Neural cell (in vitro differentiated cells): Measurements from ENCODE around the gene PARP1. TPM values are rescaled to one million over a fixed set of nuclear protein-coding genes. Genes with fewer than 3 reads are reported as not detected.

Experiments used
- H2AFZ ChIP-seq: fragments of 200-600, 300-800 bp; sonication (generic), shearing (Covaris generic); 2 replicates; pipeline ENCODE4 v1.6.0; 2014; ENCODE audit warnings: low read depth, mild to moderate bottlenecking, antibody characterized with exemption, low read length, moderate library complexity
- H3F3A ChIP-seq: fragments of 200-600 bp; shearing (Covaris generic); 2 replicates; pipeline ENCODE4 v1.6.1; 2016; ENCODE audit warnings: mild to moderate bottlenecking, moderate library complexity, mixed read lengths, antibody characterized with exemption, low read length; ENCODE audit not compliant: insufficient read depth, poor library complexity, severe bottlenecking
- H3K27ac ChIP-seq: fragments of 200-600, 300-800 bp; sonication (generic), shearing (Covaris generic); 2 replicates; pipeline ENCODE4 v1.5.1; 2014; ENCODE audit warnings: mild to moderate bottlenecking, low read length, moderate library complexity
- H3K27me3 ChIP-seq: fragments of 300-800, 200-600 bp; sonication (generic), shearing (Covaris generic); 2 replicates; pipeline ENCODE4 v1.6.0; 2014; ENCODE audit warnings: mild to moderate bottlenecking, low read depth, low read length, moderate library complexity; ENCODE audit not compliant: insufficient read depth
- H3K36me3 ChIP-seq: fragments of 300-800, 200-600 bp; sonication (generic), shearing (Covaris generic); 2 replicates; pipeline ENCODE4 v1.5.1; 2014; ENCODE audit warnings: mild to moderate bottlenecking, antibody characterized with exemption, low read length, moderate library complexity; ENCODE audit not compliant: insufficient read depth
- H3K4me2 ChIP-seq: fragments of 300-800, 200-600 bp; sonication (generic), shearing (Covaris generic); 2 replicates; pipeline ENCODE4 v1.6.0; 2014; ENCODE audit warnings: mild to moderate bottlenecking, low read length
- H3K4me3 ChIP-seq: fragments of 300-800, 200-600 bp; sonication (generic), shearing (Covaris generic); 2 replicates; pipeline ENCODE4 v1.5.1; 2014; ENCODE audit warnings: mild to moderate bottlenecking, low read length, moderate library complexity
- H3K79me2 ChIP-seq: fragments of 200-600 bp; shearing (Covaris generic); replicated peaks from 2 replicates; pipeline ENCODE4 v1.6.0; 2014; ENCODE audit warnings: mild to moderate bottlenecking, low read length, moderate library complexity; ENCODE audit not compliant: insufficient read depth
- H3K9ac ChIP-seq: fragments of 300-800, 200-600 bp; sonication (generic), shearing (Covaris generic); 2 replicates; pipeline ENCODE4 v1.6.1; 2016; ENCODE audit warnings: mild to moderate bottlenecking, low read length, mixed read lengths
- H3K9me2 ChIP-seq: fragments of 200-600 bp; shearing (Covaris generic); 2 replicates; pipeline ENCODE4 v1.6.1; 2016; ENCODE audit warnings: mild to moderate bottlenecking, low read length, mixed read lengths; ENCODE audit not compliant: insufficient read depth
- H3K9me3 ChIP-seq: fragments of 200-600, 300-800 bp; sonication (generic), shearing (Covaris generic); 2 replicates; pipeline ENCODE4 v1.6.1; 2016; ENCODE audit warnings: mild to moderate bottlenecking, mixed run types, low read length, moderate library complexity, mixed read lengths
- H4K20me1 ChIP-seq: fragments of 200-600 bp; shearing (Covaris generic); 2 replicates; pipeline ENCODE4 v1.6.1; 2016; ENCODE audit warnings: mild to moderate bottlenecking, mixed run types; ENCODE audit not compliant: insufficient read depth
- EP300 ChIP-seq: fragments of 450-650 bp; conservative IDR thresholded peaks from 2 replicates; pipeline ENCODE4 v1.6.1; 2014; ENCODE audit warnings: antibody characterized with exemption, mild to moderate bottlenecking, moderate library complexity; ENCODE audit not compliant: poor library complexity, severe bottlenecking
- EZH2 ChIP-seq: fragments of 200-600, 300-800 bp; shearing (Covaris generic), sonication (generic); IDR thresholded peaks from 2 replicates; pipeline ENCODE4 v1.6.1; 2014; ENCODE audit warnings: antibody characterized with exemption, low read length, borderline replicate concordance, mild to moderate bottlenecking; ENCODE audit not compliant: insufficient read depth, poor library complexity, severe bottlenecking
- MXI1 ChIP-seq: fragments of 450-650 bp; conservative IDR thresholded peaks from 2 replicates; pipeline ENCODE4 v1.6.1; 2014; ENCODE audit warnings: antibody characterized with exemption, mild to moderate bottlenecking; ENCODE audit not compliant: poor library complexity, severe bottlenecking
- POLR2AphosphoS5 ChIP-seq: IDR thresholded peaks from 2 replicates; pipeline ENCODE4 v1.6.1; 2012
- RAD21 ChIP-seq: fragments of 450-650 bp; conservative IDR thresholded peaks from 2 replicates; pipeline ENCODE4 v1.6.1; 2014; ENCODE audit warnings: antibody characterized with exemption, mild to moderate bottlenecking, moderate library complexity
- SMC3 ChIP-seq: fragments of 450-650 bp; conservative IDR thresholded peaks from 2 replicates; pipeline ENCODE4 v1.6.1; 2014; ENCODE audit warnings: antibody characterized with exemption, mild to moderate bottlenecking, moderate library complexity; ENCODE audit not compliant: poor library complexity
- TAF1 ChIP-seq: IDR thresholded peaks from 2 replicates; pipeline ENCODE4 v1.6.1; 2012; ENCODE audit warnings: low read depth
- polyA plus RNA-seq: library from polyadenylated mRNA; depleted of rRNA; stranded (reverse); fragments of >200 nt; gene quantifications from 2 replicates; pipeline ENCODE4 v1.2.3, GENCODE V29; 2014
- TF ChIP-seq, protein P1 (sequence below): fragments of 450-650 bp; IDR thresholded peaks from 2 replicates; pipeline ENCODE4 v1.5.1; 2014; ENCODE audit warnings: antibody characterized with exemption, mild to moderate bottlenecking, moderate library complexity; ENCODE audit not compliant: poor library complexity, severe bottlenecking
- TF ChIP-seq, protein P2 (sequence below): IDR thresholded peaks from 2 replicates; pipeline ENCODE4 v1.6.1; 2012; ENCODE audit warnings: borderline replicate concordance

The PARP1 gene
- polyA plus RNA-seq, 1 donor from 2014 or later, result 112 TPM

DNA sequence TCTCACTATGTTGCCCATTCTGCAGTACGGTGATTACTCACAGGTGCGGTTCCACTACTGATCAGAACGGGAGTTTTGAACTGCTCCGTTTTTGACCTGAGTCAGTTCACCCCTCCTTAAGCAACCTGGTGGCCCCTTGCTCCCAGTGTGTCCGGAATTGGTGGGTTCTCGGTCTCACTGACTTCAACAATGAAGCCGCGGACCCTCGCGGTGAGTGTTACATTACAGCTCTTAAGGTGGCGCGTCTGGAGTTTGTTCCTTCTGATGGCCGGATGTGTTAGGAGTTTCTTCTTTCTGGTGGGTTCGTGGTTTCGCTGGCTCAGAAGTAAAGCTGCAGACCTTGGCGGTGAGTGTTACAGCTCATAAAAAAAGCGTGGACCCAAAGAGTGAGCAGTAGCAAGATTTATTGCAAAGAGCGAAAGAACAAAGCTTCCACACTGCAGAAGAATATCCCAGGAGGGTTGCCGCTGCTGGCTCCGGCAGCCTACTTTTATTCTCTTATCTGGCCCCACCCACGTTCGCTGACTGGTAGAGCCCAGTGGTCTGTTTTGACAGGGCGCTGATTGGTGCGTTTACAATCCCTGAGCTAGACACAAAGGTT, 17.6 kb upstream of the PARP1 start:
- no peaks in the 10 kb centered on the region for H3K27me3 ChIP-seq
- TF ChIP-seq EP300 (no peak), TAF1 (no peak), EZH2 (no peak), SMC3 (no peak), POLR2AphosphoS5 (no peak), MXI1 (no peak)
- TF ChIP-seq, protein P1, sequence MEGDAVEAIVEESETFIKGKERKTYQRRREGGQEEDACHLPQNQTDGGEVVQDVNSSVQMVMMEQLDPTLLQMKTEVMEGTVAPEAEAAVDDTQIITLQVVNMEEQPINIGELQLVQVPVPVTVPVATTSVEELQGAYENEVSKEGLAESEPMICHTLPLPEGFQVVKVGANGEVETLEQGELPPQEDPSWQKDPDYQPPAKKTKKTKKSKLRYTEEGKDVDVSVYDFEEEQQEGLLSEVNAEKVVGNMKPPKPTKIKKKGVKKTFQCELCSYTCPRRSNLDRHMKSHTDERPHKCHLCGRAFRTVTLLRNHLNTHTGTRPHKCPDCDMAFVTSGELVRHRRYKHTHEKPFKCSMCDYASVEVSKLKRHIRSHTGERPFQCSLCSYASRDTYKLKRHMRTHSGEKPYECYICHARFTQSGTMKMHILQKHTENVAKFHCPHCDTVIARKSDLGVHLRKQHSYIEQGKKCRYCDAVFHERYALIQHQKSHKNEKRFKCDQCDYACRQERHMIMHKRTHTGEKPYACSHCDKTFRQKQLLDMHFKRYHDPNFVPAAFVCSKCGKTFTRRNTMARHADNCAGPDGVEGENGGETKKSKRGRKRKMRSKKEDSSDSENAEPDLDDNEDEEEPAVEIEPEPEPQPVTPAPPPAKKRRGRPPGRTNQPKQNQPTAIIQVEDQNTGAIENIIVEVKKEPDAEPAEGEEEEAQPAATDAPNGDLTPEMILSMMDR, result no peak
- no peak overlapping the region for H3K27ac ChIP-seq
- no peaks in the 10 kb centered on the region for H4K20me1 ChIP-seq
- no peak overlapping the region for H3K4me2 ChIP-seq
- H3K9me2 ChIP-seq, result no peaks in the 10 kb centered on the region
- no peaks in the 10 kb centered on the region for H3K36me3 ChIP-seq
- no peaks in the 10 kb centered on the region for H3F3A ChIP-seq
- no peak overlapping the region for H3K9ac ChIP-seq
- no peaks in the 10 kb centered on the region for H3K9me3 ChIP-seq
- H3K79me2 ChIP-seq, result no peaks in the 10 kb centered on the region
- no peak overlapping the region for H2AFZ ChIP-seq
- no peak overlapping the region for H3K4me3 ChIP-seq

DNA sequence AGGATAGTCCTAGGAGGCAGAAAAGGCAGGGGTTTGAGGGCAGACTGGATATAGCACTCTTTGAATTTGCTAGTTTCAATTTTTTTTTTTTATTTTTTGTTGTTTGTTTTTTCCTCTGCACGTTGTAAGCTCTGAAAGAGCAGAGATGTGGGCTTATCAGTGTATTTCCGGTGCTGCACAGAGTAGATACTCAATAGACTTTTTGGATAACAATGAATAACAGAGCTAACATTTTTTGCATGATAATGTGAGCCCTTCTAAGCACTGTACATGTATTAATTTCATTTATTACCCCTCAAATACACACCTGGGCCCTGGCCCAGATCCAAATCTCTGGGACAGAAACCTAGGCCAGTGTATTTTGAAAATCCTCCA, 17.1 kb upstream of the PARP1 start:
- H3K27me3 ChIP-seq, result no peaks in the 10 kb centered on the region
- H3K4me3 ChIP-seq, result no peak overlapping the region
- H3K79me2 ChIP-seq, result no peaks in the 10 kb centered on the region
- no peak overlapping the region for H3K4me2 ChIP-seq
- no peak overlapping the region for H3K27ac ChIP-seq
- H2AFZ ChIP-seq, result no peak overlapping the region
- no peaks in the 10 kb centered on the region for H3K9me3 ChIP-seq
- H4K20me1 ChIP-seq, result no peaks in the 10 kb centered on the region
- H3F3A ChIP-seq, result no peaks in the 10 kb centered on the region
- no peaks in the 10 kb centered on the region for H3K36me3 ChIP-seq
- H3K9ac ChIP-seq, result no peak overlapping the region
- no peak for TF ChIP-seq EZH2
- no peak for TF ChIP-seq MXI1
- TF ChIP-seq, protein P2, sequence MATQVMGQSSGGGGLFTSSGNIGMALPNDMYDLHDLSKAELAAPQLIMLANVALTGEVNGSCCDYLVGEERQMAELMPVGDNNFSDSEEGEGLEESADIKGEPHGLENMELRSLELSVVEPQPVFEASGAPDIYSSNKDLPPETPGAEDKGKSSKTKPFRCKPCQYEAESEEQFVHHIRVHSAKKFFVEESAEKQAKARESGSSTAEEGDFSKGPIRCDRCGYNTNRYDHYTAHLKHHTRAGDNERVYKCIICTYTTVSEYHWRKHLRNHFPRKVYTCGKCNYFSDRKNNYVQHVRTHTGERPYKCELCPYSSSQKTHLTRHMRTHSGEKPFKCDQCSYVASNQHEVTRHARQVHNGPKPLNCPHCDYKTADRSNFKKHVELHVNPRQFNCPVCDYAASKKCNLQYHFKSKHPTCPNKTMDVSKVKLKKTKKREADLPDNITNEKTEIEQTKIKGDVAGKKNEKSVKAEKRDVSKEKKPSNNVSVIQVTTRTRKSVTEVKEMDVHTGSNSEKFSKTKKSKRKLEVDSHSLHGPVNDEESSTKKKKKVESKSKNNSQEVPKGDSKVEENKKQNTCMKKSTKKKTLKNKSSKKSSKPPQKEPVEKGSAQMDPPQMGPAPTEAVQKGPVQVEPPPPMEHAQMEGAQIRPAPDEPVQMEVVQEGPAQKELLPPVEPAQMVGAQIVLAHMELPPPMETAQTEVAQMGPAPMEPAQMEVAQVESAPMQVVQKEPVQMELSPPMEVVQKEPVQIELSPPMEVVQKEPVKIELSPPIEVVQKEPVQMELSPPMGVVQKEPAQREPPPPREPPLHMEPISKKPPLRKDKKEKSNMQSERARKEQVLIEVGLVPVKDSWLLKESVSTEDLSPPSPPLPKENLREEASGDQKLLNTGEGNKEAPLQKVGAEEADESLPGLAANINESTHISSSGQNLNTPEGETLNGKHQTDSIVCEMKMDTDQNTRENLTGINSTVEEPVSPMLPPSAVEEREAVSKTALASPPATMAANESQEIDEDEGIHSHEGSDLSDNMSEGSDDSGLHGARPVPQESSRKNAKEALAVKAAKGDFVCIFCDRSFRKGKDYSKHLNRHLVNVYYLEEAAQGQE, result no peak
- TF ChIP-seq TAF1, result no peak
- TF ChIP-seq EP300, result no peak
- TF ChIP-seq POLR2AphosphoS5, result no peak
- TF ChIP-seq RAD21, result no peak
- TF ChIP-seq, protein P1, result no peak
- no peak for TF ChIP-seq SMC3
- no peaks in the 10 kb centered on the region for H3K9me2 ChIP-seq
